Measurements from ENCODE around the gene CCM2.

CCM2 gene

GRCh38 chr7:45114926-45115325, 114.9 kb downstream of the CCM2 start:
- DNase-seq, result no peak

GRCh38 chr7:45116048-45116447, 116.0 kb downstream of the CCM2 start:
- no peak for DNase-seq

- DNase-seq, result no peak
These were observed 117.6 kb downstream of the CCM2 start for GRCh38 chr7:45117582-45117981.

GRCh38 chr7:45118292-45118691, 118.3 kb downstream of the CCM2 start:
- DNase-seq, result no peak

GRCh38 chr7:45118889-45119331, 118.9 kb downstream of the CCM2 start:
- no peak for DNase-seq

- DNase-seq, result no peak
These were observed 119.5 kb downstream of the CCM2 start for GRCh38 chr7:45119550-45119949.

GRCh38 chr7:45122975-45123860, 123.2 kb downstream of the CCM2 start:
- DNase-seq, result no peak

GRCh38 chr7:45123913-45124710, 124.1 kb downstream of the CCM2 start:
- DNase-seq, result no peak

- no peak for DNase-seq
These were observed 125.3 kb downstream of the CCM2 start for GRCh38 chr7:45125193-45125904.

Data from anterior cingulate cortex (tissue), 58 donors.